ENCODE results near the gene GRHL3.

Gene GRHL3

DNA sequence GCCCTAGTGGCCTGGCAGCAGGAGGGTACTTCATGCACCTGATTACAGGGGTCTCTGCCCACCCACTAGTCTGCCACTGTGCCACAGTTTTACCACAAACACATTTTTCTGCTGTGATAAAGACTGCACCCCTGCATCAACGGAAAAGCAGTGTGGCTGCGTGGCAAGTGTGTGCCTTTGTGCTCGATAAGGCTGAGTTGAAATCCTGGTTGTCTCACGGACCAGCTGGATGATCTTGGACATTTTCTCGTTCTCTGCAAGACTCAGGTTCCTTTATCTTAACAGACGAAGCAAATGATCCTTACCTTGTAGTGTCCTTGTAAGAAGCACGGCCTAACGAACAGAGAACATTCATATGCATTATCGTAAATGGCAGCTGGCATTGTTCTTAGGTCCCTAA, 10.2 kb downstream of the GRHL3 start:
- no peak for DNase-seq (ENCODE audit: low read depth)
- TF ChIP-seq, protein P1, sequence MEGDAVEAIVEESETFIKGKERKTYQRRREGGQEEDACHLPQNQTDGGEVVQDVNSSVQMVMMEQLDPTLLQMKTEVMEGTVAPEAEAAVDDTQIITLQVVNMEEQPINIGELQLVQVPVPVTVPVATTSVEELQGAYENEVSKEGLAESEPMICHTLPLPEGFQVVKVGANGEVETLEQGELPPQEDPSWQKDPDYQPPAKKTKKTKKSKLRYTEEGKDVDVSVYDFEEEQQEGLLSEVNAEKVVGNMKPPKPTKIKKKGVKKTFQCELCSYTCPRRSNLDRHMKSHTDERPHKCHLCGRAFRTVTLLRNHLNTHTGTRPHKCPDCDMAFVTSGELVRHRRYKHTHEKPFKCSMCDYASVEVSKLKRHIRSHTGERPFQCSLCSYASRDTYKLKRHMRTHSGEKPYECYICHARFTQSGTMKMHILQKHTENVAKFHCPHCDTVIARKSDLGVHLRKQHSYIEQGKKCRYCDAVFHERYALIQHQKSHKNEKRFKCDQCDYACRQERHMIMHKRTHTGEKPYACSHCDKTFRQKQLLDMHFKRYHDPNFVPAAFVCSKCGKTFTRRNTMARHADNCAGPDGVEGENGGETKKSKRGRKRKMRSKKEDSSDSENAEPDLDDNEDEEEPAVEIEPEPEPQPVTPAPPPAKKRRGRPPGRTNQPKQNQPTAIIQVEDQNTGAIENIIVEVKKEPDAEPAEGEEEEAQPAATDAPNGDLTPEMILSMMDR (IDR thresholded peaks at IDR 0.05; ENCODE audit: insufficient read depth, low read depth, low read length, missing control alignments), result no peak
- no peak overlapping the region for H3K4me3 ChIP-seq (ENCODE audit: low read length)

DNA sequence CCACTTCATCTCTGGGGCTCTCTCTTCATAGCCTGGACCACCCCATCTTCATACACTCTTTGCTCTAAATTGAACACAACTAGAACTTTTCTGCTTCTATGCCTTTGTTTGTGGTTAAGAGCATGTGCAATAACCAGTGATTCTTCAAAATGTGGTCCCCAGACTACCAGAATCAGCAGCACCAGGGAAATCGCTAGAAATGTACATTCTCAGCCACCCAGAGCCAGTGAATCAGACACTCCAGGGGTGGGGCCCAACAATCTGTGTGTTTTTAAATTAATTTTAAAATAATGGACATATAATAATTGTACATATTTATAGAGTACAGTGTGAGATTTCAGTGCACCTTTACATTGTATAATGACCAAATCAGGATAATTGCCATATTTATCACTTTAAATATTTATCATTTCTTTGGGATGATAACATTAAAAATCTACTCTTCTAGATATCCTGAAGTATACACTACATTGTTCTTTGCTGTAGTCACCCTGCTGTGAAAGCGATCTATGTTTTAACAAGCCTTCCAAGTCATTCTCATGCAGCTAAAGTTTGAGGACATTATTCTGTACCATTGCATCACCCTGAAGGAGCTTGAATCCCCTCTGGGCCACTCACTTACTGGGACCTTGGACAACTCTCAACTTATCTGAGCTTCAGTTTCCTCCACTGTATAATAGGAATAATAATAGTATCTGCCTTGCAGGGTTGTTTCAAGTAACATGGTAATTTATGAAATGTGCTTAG, 10.8 kb downstream of the GRHL3 start:
- H3K4me3 ChIP-seq (ENCODE audit: low read length), result no peak overlapping the region
- DNase-seq (ENCODE audit: low read depth), result peak; percentile 85
- TF ChIP-seq, protein P1 (IDR thresholded peaks at IDR 0.05; ENCODE audit: insufficient read depth, low read depth, low read length, missing control alignments), result no peak

DNA sequence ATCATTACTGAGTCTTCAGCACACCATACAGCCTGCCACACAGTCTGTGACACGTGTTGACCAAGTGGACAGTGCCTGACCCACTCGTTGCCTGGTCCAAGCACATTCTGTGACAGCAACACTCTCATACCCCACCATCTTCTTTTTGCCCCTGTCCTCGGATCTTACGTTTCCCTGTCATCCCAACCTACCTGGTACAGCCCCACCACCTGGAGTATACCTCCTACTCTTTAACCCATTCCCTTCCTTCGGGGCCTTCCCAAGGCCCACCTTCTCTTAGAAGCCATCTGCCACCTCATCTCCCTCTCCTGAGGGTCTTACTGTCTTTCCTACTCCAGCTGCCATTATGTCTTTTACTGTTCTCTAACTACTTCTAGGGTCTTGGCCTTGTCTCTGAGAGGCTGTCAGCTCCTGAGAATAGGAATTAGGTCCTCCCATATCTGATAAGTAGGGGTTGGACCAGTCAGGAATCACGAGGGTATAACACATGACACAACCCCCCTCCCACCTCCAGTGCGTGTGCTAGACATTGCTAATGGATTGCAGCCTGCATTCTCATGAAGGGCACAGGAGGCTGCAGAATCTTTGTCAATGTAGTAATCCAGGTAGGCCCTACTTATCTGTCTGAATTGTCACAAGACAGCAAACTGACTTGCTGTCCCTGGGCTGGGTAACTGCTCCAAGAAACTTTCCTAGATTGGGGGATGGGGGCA, 13.0 kb downstream of the GRHL3 start:
- TF ChIP-seq, protein P1 (IDR thresholded peaks at IDR 0.05; ENCODE audit: insufficient read depth, low read depth, low read length, missing control alignments), result no peak

DNA sequence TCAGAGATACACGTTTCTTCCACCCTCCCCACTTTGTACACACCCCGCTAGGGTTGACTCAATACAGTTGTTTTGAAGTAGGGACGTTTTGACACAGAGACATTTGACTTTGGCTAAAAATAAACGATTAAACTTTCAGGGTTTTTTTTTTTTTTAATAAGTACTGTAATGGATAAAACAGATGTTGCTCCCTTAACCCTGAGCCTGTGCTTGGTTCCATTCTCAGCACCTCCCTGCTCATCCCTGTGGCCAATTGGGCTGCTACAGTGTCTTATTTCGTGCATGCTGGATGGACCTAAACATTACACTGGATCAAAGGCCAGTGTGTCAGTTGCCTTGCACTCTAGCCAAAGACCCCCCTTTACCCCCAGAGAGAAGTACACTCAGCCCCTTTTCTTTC, 16.9 kb downstream of the GRHL3 start:
- H3K4me3 ChIP-seq (ENCODE audit: low read length), result no peak overlapping the region
- TF ChIP-seq, protein P1 (IDR thresholded peaks at IDR 0.05; ENCODE audit: insufficient read depth, low read depth, low read length, missing control alignments), result no peak
- DNase-seq (ENCODE audit: low read depth), result no peak

More for the DNA sequence above, 13.0 kb downstream of the GRHL3 start:
- H3K4me3 ChIP-seq (ENCODE audit: low read length), result no peak overlapping the region
- DNase-seq (ENCODE audit: low read depth), result no peak

DNA sequence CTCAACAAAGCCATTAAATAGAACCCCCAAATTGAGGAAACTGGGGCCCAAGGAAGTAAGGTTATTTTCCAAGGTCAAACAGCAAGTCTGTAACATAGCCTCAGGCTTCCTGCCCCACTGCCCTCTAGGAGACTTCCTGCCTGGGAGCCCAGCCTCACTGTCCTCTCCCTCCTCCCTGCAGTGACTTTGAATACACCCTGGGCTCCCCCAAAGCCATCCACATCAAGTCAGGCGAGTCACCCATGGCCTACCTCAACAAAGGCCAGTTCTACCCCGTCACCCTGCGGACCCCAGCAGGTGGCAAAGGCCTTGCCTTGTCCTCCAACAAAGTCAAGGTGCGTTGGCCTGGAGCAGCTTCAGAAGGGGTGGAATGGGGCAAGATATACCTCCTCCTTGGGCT, 18.3 kb downstream of the GRHL3 start:
- no peak for DNase-seq (ENCODE audit: low read depth)
- TF ChIP-seq, protein P1 (IDR thresholded peaks at IDR 0.05; ENCODE audit: insufficient read depth, low read depth, low read length, missing control alignments), result no peak
- H3K4me3 ChIP-seq (ENCODE audit: low read length), result no peak overlapping the region

- no peak overlapping the region for H3K4me3 ChIP-seq (ENCODE audit: low read length)
- DNase-seq (ENCODE audit: low read depth), result no peak
- TF ChIP-seq, protein P1 (IDR thresholded peaks at IDR 0.05; ENCODE audit: insufficient read depth, low read depth, low read length, missing control alignments), result no peak
These were observed 19.3 kb downstream of the GRHL3 start for GRCh38 chr1:24338447-24338846.

All from epithelial cell of esophagus (primary cell).